CD4-positive, alpha-beta T cell treated with Interleukin-10 for 1 hour (primary cell): ENCODE results near the gene PHETA2.
A peak's percentile ranks its signal among the peaks of the same experiment; 100 is the strongest.
"Not testable (repeated sequence)": the region's sequence is repeated elsewhere in the genome, so short reads cannot be mapped to it uniquely, and the experiment has no call there.

Experiments
- DNase-seq: peaks from one replicate; pipeline ENCODE4 v3.0.0-alpha.2; 2020

Gene PHETA2

GRCh38 chr22:42111798-42112197 lies 37.8 kb downstream of the PHETA2 start:
- no peak for DNase-seq

- not testable (repeated sequence) for DNase-seq
Observed at GRCh38 chr22:42112793-42113192, 38.7 kb downstream of the PHETA2 start.

GRCh38 chr22:42114721-42115120 lies 40.7 kb downstream of the PHETA2 start:
- DNase-seq = no peak

- DNase-seq = not testable (repeated sequence)
Observed at GRCh38 chr22:42115420-42115830, 41.4 kb downstream of the PHETA2 start.

- no peak for DNase-seq
Observed at GRCh38 chr22:42116848-42117424, 42.9 kb downstream of the PHETA2 start.

GRCh38 chr22:42120231-42121021 lies 46.4 kb downstream of the PHETA2 start:
- DNase-seq = peak; percentile 58

- not testable (repeated sequence) for DNase-seq
Observed at GRCh38 chr22:42123529-42123928, 49.5 kb downstream of the PHETA2 start.

GRCh38 chr22:42127606-42128005 lies 53.6 kb downstream of the PHETA2 start:
- no peak for DNase-seq

GRCh38 chr22:42128007-42128406 lies 54.0 kb downstream of the PHETA2 start:
- not testable (repeated sequence) for DNase-seq
